Superior temporal gyrus (tissue), 1 donor: ENCODE measurements around the gene GLA.

Experiments used
- DNase-seq: peaks from one replicate; pipeline ENCODE4 v3.0.0-alpha.2; 2016; ENCODE audit errors: extremely low spot score

Gene GLA

DNA sequence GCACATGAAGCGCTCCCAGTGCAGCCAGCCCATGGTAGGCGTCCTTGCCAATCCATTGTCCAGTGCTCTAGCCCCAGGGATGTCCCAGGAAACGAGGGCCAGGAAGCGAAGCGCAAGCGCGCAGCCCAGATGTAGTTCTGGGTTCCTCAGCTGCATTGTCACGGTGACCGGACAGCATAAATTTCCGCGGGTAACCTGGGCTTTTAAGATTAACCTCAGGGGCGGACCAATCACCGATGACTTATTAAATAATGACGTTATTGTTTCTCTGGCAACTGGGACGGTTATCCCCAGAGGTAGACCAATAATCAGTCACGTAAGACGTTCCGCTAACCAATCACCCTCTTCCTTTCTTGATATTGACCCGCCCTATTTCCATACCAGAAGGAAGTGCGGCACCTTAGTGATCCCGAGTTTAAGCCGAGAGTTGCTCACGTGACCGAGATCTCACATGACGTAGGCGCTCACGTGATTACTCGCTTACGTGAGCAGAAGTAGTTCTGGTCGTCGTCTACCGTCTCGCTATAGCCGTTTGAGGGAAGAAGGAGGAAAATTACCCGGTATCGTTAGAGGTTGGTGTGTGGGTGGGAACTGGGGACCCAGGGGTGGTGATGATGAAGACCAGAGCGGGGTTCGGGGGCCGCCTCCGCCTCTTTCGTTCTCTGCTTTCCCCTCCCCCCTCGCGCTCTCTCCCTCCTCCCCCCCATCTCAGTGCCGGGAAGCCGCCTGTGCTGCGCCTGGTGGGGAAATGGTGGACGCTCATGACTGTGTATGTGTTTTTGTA lies at the start of gene GLA, which contains the start of gene HNRNPH2:
TSS of gene GLA (minus strand) at position 178 of the 784 bp plus-strand sequence. CDS start at position 156, 22 bp downstream.
TSS of gene HNRNPH2 (plus strand) at position 475 of the 784 bp plus-strand sequence. CDS start 3,767 bp downstream, outside the sequence.
- peak; percentile 98 for DNase-seq

GRCh38 chrX:101452056-101452455 lies 44.3 kb upstream of the GLA start:
- no peak for DNase-seq

DNA sequence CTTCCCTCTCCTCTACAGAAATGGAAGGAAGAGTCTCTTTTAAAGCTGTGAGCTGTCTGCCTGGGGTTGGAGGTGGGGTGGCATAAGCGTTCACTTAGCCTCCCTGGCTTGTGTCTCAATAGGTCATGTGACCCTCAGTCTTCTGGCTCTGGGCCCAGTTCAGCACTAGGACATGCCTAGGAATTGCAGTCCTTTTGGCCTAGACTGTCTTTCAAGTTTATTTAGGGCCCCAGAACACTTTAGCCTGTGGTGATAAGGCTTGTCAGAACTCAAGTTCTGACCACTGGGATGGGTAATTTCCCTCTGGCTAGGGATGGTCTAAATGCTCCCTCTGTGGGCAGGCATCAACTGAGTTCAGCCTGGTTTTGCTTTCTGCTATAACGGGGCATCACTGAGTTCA lies 43.2 kb upstream of the GLA start:
- DNase-seq, result no peak

DNA sequence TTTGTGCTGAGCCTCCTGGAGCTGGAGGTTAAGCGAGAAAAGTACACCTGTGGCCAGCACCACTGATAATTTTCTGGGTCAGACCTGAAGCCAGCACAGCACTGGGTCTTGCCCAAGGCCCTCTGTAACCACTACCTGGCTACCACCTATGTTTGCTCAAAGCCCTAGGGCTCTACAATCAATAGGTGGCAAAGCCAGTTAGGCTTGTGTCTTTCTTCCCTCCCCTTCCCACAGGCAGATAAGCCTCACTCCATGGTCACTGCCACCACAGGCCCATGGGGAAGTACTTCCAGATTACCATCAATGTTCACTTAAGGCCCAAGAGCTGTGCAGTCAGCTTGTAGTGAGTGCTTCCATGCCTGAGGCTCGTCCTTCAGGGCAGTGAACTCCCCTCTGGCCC lies 42.4 kb upstream of the GLA start:
- no peak for DNase-seq

DNA sequence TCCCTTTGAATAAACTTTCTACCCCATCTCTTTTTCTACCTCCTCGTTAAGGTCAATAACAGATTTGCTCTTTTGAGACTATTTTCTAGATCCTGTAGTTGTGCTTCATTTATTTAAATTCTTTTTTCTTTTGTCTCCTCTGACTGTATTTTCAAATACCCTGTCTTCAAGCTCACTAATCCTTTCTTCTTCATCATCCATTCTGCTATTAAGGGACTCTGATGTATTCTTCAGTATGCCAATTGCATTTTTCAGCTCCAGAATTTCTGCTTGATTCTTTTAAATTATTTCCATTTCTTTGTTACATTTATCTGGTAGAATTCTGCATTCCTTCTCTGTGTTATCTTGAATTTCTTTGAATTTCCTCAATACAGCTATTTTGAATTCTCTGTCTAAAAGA lies 41.6 kb upstream of the GLA start:
- no peak for DNase-seq

DNA sequence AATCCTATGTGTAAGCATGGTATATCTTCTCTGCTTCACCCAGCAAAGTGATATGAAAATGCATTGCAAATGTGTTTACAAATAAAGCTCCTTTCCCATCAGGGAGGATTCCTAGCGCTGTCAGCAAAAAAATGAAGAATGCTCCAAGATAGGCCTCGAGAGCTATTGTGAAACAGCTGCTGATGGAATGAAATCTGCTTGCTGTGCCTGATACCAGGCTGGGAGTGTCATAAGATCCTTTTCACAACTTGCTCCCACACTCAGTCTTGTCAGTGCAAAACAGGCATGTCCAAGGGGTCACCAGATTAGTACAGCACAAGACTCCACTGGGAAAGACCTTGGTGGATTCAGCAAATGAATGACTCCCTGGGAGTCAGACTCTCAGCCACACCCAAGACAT lies 34.4 kb upstream of the GLA start:
- no peak for DNase-seq

DNA sequence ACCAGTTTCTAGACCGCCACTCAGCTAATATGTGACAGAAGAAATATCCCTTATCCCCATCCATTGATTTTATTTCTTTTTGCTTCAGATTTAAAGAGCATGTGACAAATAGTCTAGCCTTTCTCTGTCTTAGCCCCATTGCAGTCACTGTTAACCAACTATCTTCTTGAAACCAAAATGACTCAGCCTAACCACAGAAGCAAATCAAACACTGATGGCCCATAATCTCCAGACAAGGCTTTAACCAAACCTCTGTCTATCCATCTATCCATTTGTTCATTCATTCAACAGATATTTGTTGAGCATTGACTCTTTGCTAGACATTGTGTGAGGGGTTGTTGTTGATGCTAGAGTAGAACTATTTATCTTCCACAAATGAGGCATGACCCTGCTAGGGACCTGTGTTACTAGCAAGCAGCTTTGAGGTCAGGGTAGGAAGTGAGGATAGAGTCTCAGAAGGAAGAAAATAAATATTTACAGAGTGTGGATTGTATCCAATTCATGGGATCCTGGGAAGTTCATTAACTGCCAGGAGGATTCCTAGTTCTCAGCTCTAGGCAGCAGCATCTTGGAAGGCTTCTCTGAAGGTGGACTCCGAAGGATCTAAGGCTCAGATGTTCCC lies 22.8 kb upstream of the GLA start:
- no peak for DNase-seq

DNA sequence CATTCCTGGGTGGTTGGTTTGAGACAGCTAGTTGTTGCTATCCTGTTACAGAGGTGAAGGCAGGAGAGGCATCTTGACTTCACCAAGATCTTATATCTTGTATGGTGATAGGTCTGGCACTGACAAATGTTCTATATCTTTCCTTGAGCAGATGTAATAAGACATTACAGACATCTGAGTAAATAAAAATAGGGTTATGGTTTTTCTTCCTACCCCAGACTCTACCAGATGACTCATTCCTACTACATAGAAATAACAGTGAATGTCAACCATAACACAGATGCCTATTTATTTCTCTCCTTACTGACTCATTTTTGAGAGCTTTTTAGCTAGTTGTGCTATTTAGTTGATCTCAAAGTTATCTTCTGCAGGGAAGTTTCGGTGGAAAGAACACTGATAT lies 22.2 kb upstream of the GLA start:
- no peak for DNase-seq

DNA sequence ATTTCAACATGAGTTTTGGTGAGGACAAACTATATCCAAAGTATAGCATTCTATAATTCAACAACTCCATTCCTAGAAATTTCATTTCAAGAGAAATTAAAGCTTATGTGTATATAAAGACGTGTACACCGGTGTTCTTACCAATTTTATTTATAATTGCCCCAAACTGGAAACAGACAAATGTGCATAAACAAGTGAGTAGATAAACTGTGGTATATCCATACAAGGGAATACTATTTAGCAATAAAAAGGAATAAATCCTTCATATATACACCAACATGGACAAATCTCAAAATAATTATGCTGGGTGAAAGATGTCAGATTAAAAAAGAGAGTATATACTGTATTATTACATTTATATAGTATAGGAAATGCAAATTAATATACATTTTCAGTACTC lies 20.2 kb upstream of the GLA start:
- no peak for DNase-seq

GRCh38 chrX:101419489-101419888 lies 11.8 kb upstream of the GLA start:
- no peak for DNase-seq

DNA sequence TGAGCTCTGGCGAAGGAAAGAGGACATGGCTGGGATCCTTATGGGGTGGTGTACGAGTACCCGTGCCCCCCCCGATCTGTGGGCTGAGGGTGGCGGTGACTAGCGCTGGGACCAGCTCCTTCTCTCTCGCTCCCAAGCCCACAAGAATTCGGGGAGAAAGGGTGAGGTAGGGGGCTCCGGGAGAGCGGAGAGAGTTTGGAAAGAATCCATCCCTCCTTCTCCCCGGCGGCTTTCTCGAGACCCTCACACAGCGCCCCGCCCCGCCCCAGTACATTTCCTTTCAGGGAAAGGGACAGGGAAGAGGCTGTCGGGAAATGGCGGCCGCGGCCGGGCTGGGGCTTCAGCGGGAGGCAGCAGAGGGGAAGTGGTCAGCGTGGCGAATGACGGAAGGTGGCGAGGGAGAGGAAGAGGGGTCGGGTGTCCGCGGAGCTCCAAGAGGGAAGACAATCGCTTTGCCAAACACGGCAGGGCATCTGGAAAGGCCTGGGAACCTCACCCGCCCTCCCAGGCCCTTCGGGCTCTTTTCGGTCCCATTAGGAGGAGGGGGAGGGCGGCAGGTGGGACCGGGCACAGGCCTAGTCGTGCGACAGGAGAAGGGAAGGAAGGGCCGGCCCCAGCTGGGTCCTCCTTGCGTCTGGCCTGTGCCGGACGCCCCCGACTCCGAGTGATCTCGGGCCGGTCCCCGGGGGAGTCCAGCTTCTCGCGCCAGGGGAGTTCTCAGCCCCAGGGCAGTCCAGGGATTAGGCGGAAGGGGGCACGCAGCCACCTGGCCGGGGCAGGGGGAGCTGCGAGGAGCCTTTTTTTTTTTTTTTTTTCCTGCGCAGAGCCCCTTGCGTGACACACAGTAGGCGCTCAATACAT lies 10.5 kb upstream of the GLA start:
- DNase-seq, result peak; percentile 47

DNA sequence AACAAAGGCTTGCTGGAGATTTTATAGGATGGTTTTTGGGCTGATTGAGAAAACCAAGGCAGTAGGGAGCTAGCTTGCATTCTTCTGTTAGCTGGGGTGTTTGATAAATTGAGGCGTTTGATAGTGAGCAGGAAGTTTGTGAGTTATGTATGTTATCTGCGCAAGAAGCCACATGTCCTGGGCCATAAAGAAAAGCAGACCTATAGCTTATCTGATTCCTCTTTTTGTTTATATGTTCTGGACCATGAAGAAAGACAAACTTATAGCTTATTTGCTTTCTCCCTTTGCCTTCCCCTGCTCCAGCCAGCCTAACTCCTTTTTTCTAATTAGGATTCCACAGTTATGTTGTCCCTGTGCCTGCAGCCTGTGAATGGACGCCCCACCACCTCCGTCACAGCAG lies 9.5 kb upstream of the GLA start:
- peak; percentile 6 for DNase-seq

DNA sequence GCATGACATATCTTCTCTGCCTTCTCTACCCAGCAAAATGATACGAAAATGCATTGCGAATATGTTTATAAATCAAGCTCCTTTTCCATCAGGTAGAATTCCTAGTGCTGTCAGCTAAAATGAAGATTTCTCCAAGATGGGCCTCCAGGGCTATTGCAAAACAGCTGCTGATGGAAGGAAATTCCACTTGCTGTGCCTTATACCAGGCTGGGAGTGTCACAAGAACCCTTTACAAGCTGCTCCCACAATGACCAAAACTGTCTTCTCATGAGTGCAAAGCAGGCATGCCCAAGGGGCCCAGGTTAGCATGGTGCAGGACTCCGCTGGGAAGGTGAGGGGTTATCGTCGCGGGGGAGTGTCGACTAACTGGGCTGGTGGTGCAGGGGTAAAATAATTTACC lies 9.0 kb upstream of the GLA start:
- DNase-seq, result peak; percentile 7

- DNase-seq, result peak; percentile 88
Observed at GRCh38 chrX:101415180-101416145, 7.7 kb upstream of the GLA start.

DNA sequence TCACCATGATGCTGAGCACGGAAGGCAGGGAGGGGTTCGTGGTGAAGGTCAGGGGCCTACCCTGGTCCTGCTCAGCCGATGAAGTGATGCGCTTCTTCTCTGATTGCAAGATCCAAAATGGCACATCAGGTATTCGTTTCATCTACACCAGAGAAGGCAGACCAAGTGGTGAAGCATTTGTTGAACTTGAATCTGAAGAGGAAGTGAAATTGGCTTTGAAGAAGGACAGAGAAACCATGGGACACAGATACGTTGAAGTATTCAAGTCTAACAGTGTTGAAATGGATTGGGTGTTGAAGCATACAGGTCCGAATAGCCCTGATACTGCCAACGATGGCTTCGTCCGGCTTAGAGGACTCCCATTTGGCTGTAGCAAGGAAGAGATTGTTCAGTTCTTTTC lies 4.3 kb upstream of the GLA start:
- no peak for DNase-seq

- DNase-seq, result no peak
Observed at GRCh38 chrX:101410461-101410860, 2.7 kb upstream of the GLA start.

- DNase-seq, result no peak
Observed at GRCh38 chrX:101409043-101409442, 1.3 kb upstream of the GLA start.

GRCh38 chrX:101408532-101408841 lies 762 bp upstream of the GLA start:
- DNase-seq, result no peak

DNA sequence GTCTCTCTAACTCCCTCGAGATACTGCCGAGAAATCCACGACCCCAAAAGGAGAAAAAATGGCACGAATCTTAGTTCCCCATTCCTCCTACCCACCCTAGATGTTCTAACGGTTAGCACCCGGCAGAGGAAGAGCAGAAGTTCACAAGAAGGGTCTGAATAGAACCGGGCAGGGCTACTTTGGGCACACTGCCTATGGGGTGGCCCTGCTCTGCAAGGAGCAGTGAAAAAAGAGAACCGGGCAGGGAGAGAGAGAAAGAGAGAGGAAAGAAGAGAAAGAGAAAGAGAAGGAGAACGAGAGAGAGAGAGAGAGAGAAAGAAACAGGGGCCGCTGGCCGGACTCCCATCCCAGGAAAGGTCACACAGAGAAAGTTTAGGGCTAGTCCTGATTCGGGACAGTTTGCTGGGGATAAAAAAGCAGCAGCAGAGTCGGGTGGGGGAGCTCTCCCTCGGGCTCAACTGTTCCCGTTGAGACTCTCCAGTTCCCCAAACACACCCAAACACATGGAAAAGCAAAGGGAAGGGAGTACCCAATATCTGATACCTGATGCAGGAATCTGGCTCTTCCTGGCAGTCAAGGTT lies 468 bp downstream of the GLA start:
- no peak for DNase-seq

- DNase-seq, result no peak
Observed at GRCh38 chrX:101399825-101400224, 7.9 kb downstream of the GLA start.

DNA sequence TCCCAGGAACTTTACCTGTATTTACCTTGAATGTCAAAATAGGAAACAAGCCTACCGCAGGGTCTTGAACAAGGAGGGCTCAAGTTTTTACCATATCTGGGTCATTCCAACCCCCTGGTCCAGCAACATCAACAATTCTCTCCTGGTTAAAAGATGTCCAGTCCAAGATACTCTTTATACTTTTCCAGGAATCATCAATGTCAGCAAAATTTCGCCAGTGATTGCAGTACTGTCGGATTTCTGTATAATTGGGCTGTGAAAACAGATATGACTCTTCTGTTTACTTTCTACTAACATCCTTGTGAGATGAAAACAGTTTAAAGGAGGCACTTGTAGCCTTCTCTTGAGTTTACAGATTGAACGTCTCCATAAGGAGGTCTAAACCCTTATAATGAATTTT lies 9.0 kb downstream of the GLA start:
- no peak for DNase-seq
